Fibroblast of villous mesenchyme (primary cell): ENCODE data around the gene ZFAND3. TPM values are rescaled to one million over a fixed set of nuclear protein-coding genes. Genes with fewer than 3 reads are reported as not detected.

ENCODE experiments used
- DNase-seq: peaks from one replicate; pipeline ENCODE4 v3.0.0-alpha.2; 2010; ENCODE audit warnings: low read depth
- H3K4me3 ChIP-seq: 2 replicates; pipeline ENCODE4 v1.5.1; 2011; ENCODE audit warnings: low read depth, mild to moderate bottlenecking, low read length
- total RNA-seq: library from RNA; depleted of rRNA; stranded (reverse); fragments of >200 nt; gene quantifications from 2 replicates; pipeline ENCODE4 v1.2.3, GENCODE V29; 2012
- TF ChIP-seq, protein P1 (sequence below): IDR thresholded peaks from 2 replicates; pipeline ENCODE4 v1.5.1; 2012; ENCODE audit warnings: low read depth, mild to moderate bottlenecking, low read length; ENCODE audit not compliant: insufficient read depth

The ZFAND3 gene
- total RNA-seq, 1 donor: 20.3 TPM

DNA sequence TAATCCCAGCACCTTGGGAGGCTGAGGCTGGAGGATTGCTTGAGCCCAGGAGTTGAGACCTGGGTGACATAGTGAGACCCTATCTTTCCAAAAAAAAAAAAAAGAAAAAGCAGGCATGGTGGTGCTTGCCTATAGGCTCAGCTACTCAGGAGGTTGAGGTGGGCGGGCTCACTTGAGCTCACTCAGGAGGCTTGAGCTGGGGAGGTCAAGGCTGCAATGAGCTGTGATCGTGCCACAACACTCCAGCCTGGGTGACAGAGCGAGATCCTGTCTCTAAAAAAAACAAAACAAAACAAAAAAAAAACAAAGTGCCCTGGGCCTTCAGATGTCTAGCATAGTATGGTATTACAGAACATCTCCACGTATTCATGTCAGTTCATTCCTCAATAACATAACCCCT lies 42.9 kb downstream of the ZFAND3 start:
- H3K4me3 ChIP-seq: no peak overlapping the region
- DNase-seq: no peak
- TF ChIP-seq, protein P1, sequence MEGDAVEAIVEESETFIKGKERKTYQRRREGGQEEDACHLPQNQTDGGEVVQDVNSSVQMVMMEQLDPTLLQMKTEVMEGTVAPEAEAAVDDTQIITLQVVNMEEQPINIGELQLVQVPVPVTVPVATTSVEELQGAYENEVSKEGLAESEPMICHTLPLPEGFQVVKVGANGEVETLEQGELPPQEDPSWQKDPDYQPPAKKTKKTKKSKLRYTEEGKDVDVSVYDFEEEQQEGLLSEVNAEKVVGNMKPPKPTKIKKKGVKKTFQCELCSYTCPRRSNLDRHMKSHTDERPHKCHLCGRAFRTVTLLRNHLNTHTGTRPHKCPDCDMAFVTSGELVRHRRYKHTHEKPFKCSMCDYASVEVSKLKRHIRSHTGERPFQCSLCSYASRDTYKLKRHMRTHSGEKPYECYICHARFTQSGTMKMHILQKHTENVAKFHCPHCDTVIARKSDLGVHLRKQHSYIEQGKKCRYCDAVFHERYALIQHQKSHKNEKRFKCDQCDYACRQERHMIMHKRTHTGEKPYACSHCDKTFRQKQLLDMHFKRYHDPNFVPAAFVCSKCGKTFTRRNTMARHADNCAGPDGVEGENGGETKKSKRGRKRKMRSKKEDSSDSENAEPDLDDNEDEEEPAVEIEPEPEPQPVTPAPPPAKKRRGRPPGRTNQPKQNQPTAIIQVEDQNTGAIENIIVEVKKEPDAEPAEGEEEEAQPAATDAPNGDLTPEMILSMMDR: no peak

DNA sequence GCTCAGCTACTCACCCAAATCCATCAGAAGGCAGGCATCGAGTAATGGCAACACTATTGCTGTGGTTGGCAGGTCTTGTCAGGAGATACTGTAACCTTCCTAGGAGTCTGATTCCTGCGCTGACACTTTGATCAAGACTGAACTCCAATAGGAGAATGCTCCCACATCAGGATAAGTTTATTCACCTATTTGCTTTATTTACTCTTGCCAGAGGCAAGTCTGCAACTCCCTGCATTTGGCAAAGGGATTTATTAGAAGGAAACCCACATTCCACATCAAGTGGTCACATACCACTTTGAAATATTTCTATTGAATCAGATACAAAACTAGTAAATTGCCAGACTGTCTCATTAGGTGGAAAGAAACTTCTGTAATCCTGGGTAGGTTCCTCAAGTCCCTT lies 43.5 kb downstream of the ZFAND3 start:
- TF ChIP-seq, protein P1: no peak
- H3K4me3 ChIP-seq: no peak overlapping the region
- DNase-seq: peak; percentile 28

DNA sequence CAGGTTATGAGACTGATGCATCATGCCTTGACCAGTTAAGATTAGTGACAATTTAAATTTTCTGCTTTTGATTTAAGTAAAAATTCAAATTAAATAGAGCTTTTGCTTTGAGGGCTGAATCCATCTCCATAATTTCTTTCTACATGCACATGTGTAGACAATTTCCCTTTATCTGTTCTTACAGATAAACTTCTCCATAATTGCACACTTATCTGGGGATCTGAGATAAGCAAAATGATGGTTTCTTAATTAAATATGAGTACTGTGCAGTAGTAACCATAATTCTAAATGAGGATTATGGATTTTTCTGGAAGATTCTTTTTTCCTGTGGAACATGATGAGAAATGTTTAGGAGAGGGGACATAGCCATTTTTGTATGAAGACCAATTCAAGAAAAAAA lies 44.7 kb downstream of the ZFAND3 start:
- TF ChIP-seq, protein P1: no peak
- no peak for DNase-seq
- no peak overlapping the region for H3K4me3 ChIP-seq

DNA sequence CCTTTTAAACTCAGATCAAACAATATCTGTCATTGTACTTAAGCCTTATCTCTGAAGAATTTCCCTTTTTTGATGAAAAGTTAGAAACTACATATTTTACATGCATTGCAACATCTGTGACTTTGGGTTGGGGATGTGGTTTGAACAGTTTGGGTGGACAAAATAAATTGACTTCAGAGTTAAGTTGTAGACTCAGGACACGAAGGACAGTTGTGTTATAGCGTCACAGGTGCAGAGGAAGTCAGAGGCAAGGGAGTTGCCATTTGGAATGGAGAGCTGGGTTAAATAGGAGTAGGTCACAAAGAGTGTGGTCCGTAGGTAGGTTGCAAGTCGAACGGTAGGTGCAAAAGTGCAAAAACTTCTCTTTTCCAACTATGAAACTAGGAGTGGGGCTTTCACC lies 46.0 kb downstream of the ZFAND3 start:
- TF ChIP-seq, protein P1: no peak
- DNase-seq: no peak

DNA sequence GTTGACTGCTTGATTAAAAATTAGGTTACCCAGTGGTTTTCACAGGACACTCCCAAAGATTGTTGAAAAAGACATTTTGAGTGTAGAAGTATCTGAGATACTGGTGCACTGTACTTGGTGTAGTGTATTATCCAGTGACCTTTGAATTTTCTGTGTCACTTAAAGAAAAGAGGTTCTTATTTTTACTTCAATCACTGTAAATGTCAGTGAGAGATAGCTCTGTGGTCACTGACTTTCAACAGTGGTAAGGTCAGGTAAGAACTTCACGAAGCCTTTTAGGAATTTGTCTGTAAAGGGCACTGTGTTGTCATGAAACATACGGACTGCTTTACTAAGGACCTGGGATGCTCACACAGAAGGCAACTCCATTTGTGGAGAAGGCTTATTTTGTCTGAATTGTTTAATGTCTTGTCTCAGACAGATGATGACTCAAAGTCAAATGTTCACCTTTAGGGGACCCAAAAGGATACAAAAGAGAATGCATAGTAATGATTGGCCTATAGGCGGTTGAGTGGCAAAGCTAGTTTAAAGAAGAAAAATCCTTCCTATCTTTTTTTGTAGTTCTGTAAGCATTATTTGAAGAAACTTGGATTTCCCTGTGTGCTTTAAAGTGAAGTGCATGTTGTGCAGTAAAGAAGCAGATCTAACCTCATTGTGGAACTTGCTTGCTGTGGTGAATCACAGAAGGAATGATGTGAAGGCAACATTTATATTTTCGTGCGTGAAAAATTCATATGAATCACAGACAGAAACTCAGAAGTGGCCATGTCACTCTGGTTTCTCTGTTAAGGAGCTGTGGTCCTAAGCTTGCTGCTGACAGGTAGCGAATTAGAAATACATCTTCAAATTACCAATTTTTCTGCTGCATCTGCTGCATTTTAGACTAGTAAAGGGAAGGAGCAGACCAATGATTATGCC lies 47.3 kb downstream of the ZFAND3 start:
- no peak for DNase-seq
- TF ChIP-seq, protein P1: no peak
- H3K4me3 ChIP-seq: no peak overlapping the region

More for the DNA sequence above, 46.0 kb downstream of the ZFAND3 start:
- H3K4me3 ChIP-seq: no peak overlapping the region

DNA sequence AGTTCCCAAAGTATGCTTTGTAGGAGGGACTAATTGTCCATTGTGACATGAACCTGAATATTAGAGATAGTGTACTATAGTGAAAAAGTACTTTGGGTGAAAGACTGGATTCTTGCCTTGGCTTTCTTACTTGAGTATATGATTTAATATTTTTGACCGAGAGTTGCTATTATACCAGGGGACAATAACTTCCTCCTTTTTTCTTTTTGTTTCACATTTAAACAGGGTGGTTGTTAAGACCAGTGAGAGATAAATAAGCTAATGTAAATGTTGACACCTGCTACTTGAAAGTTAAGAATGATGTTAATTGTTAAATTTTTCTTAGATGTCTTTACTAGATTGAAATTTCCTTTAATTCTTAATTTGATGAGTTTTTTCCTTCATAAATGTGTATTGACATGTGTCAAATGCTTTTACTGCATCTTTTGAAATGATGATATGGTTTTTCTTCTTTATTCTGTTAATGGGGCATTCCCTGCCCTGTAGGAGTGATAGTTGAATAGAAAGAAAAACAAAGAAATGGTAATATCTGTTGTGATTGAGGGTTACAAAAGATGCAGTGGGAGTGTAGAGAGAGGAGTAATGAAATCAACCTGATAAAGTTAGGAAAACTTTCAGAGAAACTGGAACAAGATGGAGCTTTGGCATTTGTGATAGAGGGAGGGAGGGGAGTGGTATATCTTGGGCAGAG lies 48.4 kb downstream of the ZFAND3 start:
- TF ChIP-seq, protein P1: no peak
- DNase-seq: no peak
- H3K4me3 ChIP-seq: no peak overlapping the region
